PC-3 (cell line): ENCODE data around the gene NSUN5. TPM values are rescaled to one million over a fixed set of nuclear protein-coding genes. Genes with fewer than 3 reads are reported as not detected.

ENCODE experiments used
- ATAC-seq: fragments of 200-7000 bp; cut with Tn5 transposase; 2 replicates; pipeline ENCODE4 v1.9.1; 2020; ENCODE audit warnings: mild to moderate bottlenecking, moderate library complexity
- BruUV-seq: library from RNA; stranded (reverse); fragments of 400-500 nt; replicated peaks from 2 replicates; lab custom pipeline; 2021; lab: Mats Ljungman, UMichigan
- CTCF ChIA-PET: fragments of 300-600 bp; sonication (Branson Sonifier 250); formaldehyde crosslinking; loops from one replicate; lab custom pipeline; 2022; ENCODE audit warnings: antibody characterized with exemption; lab: Charles Lee
- POLR2A ChIA-PET: fragments of 300-600 bp; sonication (Branson Sonifier 250); formaldehyde crosslinking; loops from one replicate; lab custom pipeline; 2022; ENCODE audit warnings: antibody characterized with exemption; ENCODE audit not compliant: unreplicated experiment; lab: Charles Lee
- DNase-seq: peaks from one replicate; pipeline ENCODE4 v3.0.0-alpha.2; 2015
- H2AFZ ChIP-seq: fragments of 300-600 bp; sonication (generic); 2 replicates; pipeline ENCODE4 v1.6.0; 2016; ENCODE audit warnings: antibody characterized with exemption, low read length
- H3F3A ChIP-seq: fragments of 300-600 bp; sonication (generic); one replicate; pipeline ENCODE4 v1.6.0; 2017; ENCODE audit warnings: antibody characterized with exemption, low read length, control low read depth, mild to moderate bottlenecking; ENCODE audit not compliant: unreplicated experiment
- H3K27ac ChIP-seq: fragments of 300-600 bp; sonication (generic); 2 replicates; pipeline ENCODE4 v1.5.1; 2016; ENCODE audit warnings: mild to moderate bottlenecking, low read length
- H3K27me3 ChIP-seq: fragments of 300-600 bp; sonication (generic); 2 replicates; pipeline ENCODE4 v1.6.1; 2016; ENCODE audit warnings: low read length, mixed read lengths
- H3K36me3 ChIP-seq: fragments of 300-600 bp; sonication (generic); 2 replicates; pipeline ENCODE4 v1.6.1; 2016; ENCODE audit warnings: low read depth, mixed run types, low read length, mixed read lengths
- H3K4me1 ChIP-seq: fragments of 300-600 bp; sonication (generic); 2 replicates; pipeline ENCODE4 v1.5.1; 2016; ENCODE audit warnings: low read length; ENCODE audit not compliant: insufficient read depth
- H3K4me2 ChIP-seq: fragments of 300-600 bp; sonication (generic); 2 replicates; pipeline ENCODE4 v1.6.0; 2016; ENCODE audit warnings: low read length
- H3K4me3 ChIP-seq: fragments of 300-600 bp; sonication (generic); 2 replicates; pipeline ENCODE4 v1.5.1; 2016; ENCODE audit warnings: mild to moderate bottlenecking, low read length, mixed read lengths
- H3K79me2 ChIP-seq: fragments of 300-600 bp; sonication (generic); 2 replicates; pipeline ENCODE4 v1.6.1; 2017; ENCODE audit warnings: low read length, mixed read lengths
- H3K9ac ChIP-seq: fragments of 300-600 bp; sonication (generic); 2 replicates; pipeline ENCODE4 v1.6.0; 2016; ENCODE audit warnings: mild to moderate bottlenecking, low read length
- H3K9me2 ChIP-seq: fragments of 300-600 bp; sonication (generic); replicated peaks from 2 replicates; pipeline ENCODE4 v1.6.1; 2016; ENCODE audit warnings: mixed run types, low read length, mixed read lengths
- H3K9me3 ChIP-seq: fragments of 300-600 bp; sonication (generic); 2 replicates; pipeline ENCODE4 v1.6.1; 2016; ENCODE audit warnings: low read length, mixed read lengths
- H4K20me1 ChIP-seq: fragments of 300-600 bp; sonication (generic); 2 replicates; pipeline ENCODE4 v1.6.1; 2016; ENCODE audit warnings: low read length, mixed read lengths
- EZH2 ChIP-seq: fragments of 300-600 bp; sonication (generic); IDR thresholded peaks from one replicate; pipeline ENCODE4 v1.6.1; 2017; ENCODE audit warnings: antibody characterized with exemption, mild to moderate bottlenecking, low read length; ENCODE audit not compliant: unreplicated experiment
- EZH2phosphoT487 ChIP-seq: fragments of 300-600 bp; sonication (generic); IDR thresholded peaks from 2 replicates; pipeline ENCODE4 v1.6.1; 2018; ENCODE audit warnings: mild to moderate bottlenecking, antibody characterized with exemption, low read length, borderline replicate concordance
- intact Hi-C: fragments of 100-400 bp; cut with micrococcal nuclease; formaldehyde crosslinking; loops from 2 replicates; pipeline ENCODE4 v1.9.0; 2023
- total RNA-seq: library from RNA; depleted of rRNA; stranded (reverse); fragments of >200 nt; gene quantifications from 2 replicates; pipeline ENCODE4 v1.2.3, GENCODE V29; 2014
- TF ChIP-seq, protein P1 (sequence below): fragments of 300-600 bp; sonication (generic); conservative IDR thresholded peaks from 2 replicates; pipeline ENCODE4 v1.5.1; 2017; ENCODE audit warnings: antibody characterized with exemption, low read depth, mild to moderate bottlenecking, low read length

The NSUN5 gene
- total RNA-seq, 1 experiment from 2014 or later, result 36.0 TPM

DNA sequence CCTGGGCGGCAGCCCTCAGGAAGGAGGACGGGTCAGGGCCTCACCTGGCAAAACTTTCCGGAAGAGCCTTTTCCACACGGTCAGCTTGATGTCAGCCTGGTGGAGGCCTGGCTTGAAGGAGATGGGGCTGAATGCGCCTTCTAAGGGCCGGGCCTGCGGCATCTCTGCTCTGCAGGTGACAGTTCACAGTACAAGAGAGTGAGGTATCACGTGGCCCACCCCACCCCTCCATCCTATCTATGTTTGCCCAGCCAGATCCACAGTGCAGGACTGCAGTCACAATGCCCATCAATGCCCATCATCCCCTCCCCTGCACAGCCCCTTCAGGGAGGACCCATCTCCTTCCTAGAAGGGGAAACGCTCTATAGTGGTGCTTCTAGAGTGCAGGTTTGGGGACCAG lies 7.9 kb upstream of the NSUN5 start:
- CTCF ChIA-PET, result no interaction called here
- no peaks in the 10 kb centered on the region for H4K20me1 ChIP-seq
- POLR2A ChIA-PET, result no interaction called here
- no peaks in the 10 kb centered on the region for H3K36me3 ChIP-seq
- no peak for DNase-seq
- no peak for TF ChIP-seq EZH2phosphoT487
- TF ChIP-seq, protein P1, sequence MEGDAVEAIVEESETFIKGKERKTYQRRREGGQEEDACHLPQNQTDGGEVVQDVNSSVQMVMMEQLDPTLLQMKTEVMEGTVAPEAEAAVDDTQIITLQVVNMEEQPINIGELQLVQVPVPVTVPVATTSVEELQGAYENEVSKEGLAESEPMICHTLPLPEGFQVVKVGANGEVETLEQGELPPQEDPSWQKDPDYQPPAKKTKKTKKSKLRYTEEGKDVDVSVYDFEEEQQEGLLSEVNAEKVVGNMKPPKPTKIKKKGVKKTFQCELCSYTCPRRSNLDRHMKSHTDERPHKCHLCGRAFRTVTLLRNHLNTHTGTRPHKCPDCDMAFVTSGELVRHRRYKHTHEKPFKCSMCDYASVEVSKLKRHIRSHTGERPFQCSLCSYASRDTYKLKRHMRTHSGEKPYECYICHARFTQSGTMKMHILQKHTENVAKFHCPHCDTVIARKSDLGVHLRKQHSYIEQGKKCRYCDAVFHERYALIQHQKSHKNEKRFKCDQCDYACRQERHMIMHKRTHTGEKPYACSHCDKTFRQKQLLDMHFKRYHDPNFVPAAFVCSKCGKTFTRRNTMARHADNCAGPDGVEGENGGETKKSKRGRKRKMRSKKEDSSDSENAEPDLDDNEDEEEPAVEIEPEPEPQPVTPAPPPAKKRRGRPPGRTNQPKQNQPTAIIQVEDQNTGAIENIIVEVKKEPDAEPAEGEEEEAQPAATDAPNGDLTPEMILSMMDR, result no peak
- no peak for TF ChIP-seq EZH2
- no peak overlapping the region for H3K4me2 ChIP-seq
- H2AFZ ChIP-seq, result no peak overlapping the region
- H3F3A ChIP-seq, result no peaks in the 10 kb centered on the region
- H3K9ac ChIP-seq, result no peak overlapping the region
- H3K9me3 ChIP-seq, result no peaks in the 10 kb centered on the region
- H3K4me1 ChIP-seq, result no peaks in the 10 kb centered on the region
- ATAC-seq, result no peak
- no peaks in the 10 kb centered on the region for H3K9me2 ChIP-seq
- H3K27me3 ChIP-seq, result no peaks in the 10 kb centered on the region
- intact Hi-C loops, result no loop called here
- no peaks in the 10 kb centered on the region for H3K79me2 ChIP-seq
- no TSS peak for BruUV-seq
- no peak overlapping the region for H3K27ac ChIP-seq
- H3K4me3 ChIP-seq, result no peak overlapping the region

DNA sequence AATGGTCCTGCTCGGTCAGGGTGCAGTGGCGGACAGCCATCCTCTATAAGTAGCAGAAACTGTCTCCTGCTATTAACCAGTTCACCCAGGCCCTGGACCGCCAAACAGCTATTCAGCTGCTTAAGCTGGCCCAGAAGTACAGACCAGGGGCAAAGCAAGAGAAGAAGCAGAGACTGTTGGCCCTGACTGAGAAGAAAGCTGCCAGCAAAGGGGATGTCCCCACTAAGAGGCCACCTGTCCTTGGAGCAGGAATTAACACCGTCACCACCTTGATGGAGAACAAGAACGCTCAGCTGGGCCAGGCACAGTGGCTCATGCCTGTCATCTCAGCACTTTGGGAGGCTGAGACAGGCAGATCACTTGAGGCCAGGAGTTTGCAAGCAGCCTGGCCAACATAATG lies 5.6 kb upstream of the NSUN5 start:
- H3K4me3 ChIP-seq, result no peak overlapping the region
- ATAC-seq, result no peak
- H3K9me2 ChIP-seq, result no peaks in the 10 kb centered on the region
- no peaks in the 10 kb centered on the region for H3F3A ChIP-seq
- no peaks in the 10 kb centered on the region for H3K36me3 ChIP-seq
- H3K79me2 ChIP-seq, result 0 out of 2 replicates have a peak, but pooled peaks cover 2% of the 10 kb centered on the region
- H3K27ac ChIP-seq, result no peak overlapping the region
- ChIA-PET CTCF (no interaction called here), POLR2A (no interaction called here)
- 0 out of 2 replicates have a peak, but pooled peaks cover under 1% of the 10 kb centered on the region for H3K4me1 ChIP-seq
- no peaks in the 10 kb centered on the region for H4K20me1 ChIP-seq
- no peak overlapping the region for H2AFZ ChIP-seq
- DNase-seq, result no peak
- TF ChIP-seq EZH2 (no peak), EZH2phosphoT487 (no peak)
- TF ChIP-seq, protein P1, result no peak
- no peak overlapping the region for H3K9ac ChIP-seq
- intact Hi-C loops, result no loop called here
- H3K27me3 ChIP-seq, result no peaks in the 10 kb centered on the region
- H3K4me2 ChIP-seq, result no peak overlapping the region
- H3K9me3 ChIP-seq, result no peaks in the 10 kb centered on the region
- no TSS peak for BruUV-seq

DNA sequence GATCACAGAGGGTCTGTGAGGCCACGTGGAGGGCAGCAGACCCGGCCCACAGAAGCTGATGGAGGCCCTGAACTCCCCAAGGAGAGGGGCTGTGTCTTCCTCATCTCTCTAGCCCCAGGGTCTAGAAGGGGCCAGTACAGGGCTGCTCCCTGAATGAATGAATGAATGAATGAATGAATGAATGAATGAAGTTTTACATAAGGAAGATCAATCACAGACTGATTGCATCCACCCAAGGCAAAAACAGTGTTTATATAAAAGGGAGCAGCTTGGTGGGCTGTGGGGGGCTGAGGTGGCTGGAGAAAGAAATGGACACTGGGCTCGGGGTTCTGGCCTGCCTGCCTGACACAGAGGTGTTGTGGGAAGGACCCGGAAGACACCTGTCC lies 4.9 kb upstream of the NSUN5 start:
- Histone ChIP-seq H3K9ac (no peak overlapping the region), H3K4me1 (0 out of 2 replicates have a peak, but pooled peaks cover 3% of the 10 kb centered on the region), H3K4me3 (no peak overlapping the region), H3K36me3 (no peaks in the 10 kb centered on the region), H3K9me2 (no peaks in the 10 kb centered on the region), H3F3A (no peaks in the 10 kb centered on the region), H3K27me3 (no peaks in the 10 kb centered on the region), H4K20me1 (no peaks in the 10 kb centered on the region), H3K4me2 (no peak overlapping the region), H3K9me3 (no peaks in the 10 kb centered on the region), H3K79me2 (0 out of 2 replicates have a peak, but pooled peaks cover 7% of the 10 kb centered on the region), H2AFZ (no peak overlapping the region), H3K27ac (no peak overlapping the region)
- ChIA-PET POLR2A (no interaction called here), CTCF (no interaction called here)
- no TSS peak for BruUV-seq
- intact Hi-C loops, result no loop called here
- ATAC-seq (no peak), DNase-seq (no peak)
- TF ChIP-seq EZH2 (no peak), EZH2phosphoT487 (no peak)
- TF ChIP-seq, protein P1, result no peak
